ENCODE results near the gene BBS4.

- TF ChIP-seq CTCF (IDR thresholded peaks at IDR 0.05): no peak
- no peak for TF ChIP-seq EZH2 (IDR thresholded peaks at IDR 0.05; ENCODE audit: borderline replicate concordance, insufficient read depth, low read depth, low read length, poor library complexity, severe bottlenecking)
Measured at GRCh38 chr15:72781631-72782030, 95.6 kb downstream of the BBS4 start.
